Measurements from ENCODE around the gene TMEM72. TPM values are rescaled to one million over a fixed set of nuclear protein-coding genes. Genes with fewer than 3 reads are reported as not detected.

TMEM72 gene
- total and polyA plus RNA-seq, 2 experiments from 2014 or later, result not detected

DNA sequence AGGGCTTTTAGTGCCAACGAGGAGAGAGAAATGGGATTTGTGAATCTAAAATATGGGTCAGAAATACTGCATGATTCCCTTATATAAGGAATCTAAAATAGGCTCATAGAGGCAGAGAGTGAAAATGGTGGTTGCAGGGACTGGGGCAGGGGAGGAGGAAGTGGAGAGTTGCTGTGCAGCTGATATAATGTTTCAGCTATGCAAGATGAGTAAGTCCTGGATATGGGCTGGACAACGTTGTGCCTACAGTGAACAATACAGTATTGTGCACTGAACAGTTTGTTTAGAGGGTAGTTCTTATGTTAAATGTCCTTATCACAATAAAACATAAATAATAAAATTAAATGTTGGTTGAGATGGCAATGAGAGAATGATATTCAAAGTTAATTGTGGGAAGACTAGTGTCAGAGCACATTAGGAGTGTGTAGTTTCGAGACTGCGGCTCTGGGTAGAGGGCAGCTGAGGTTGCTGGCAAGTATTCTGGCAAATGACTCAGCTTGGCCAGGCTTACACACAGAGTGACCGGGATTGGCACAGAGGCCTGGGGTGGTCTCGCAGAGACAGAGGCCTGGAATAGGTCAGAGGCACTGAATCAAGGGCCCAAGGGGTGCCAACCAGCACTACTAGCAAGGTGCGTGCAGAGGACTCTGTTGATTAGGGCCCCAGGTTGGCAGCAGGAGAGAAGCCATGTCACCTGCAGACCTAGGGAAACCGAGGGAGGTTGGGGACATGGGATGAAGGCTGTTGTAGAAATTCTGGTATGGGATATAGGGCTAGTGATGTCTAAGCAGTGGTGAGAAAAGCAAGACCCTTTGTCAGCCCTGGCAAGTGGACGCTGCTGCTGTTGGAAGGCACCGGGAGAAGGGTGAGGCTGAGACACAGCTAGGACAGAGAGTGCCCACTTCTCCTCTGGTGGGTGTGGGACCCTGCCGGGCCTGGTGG is 70.3 kb downstream of the TMEM72 start (continued):
- TF ChIP-seq, protein P1, sequence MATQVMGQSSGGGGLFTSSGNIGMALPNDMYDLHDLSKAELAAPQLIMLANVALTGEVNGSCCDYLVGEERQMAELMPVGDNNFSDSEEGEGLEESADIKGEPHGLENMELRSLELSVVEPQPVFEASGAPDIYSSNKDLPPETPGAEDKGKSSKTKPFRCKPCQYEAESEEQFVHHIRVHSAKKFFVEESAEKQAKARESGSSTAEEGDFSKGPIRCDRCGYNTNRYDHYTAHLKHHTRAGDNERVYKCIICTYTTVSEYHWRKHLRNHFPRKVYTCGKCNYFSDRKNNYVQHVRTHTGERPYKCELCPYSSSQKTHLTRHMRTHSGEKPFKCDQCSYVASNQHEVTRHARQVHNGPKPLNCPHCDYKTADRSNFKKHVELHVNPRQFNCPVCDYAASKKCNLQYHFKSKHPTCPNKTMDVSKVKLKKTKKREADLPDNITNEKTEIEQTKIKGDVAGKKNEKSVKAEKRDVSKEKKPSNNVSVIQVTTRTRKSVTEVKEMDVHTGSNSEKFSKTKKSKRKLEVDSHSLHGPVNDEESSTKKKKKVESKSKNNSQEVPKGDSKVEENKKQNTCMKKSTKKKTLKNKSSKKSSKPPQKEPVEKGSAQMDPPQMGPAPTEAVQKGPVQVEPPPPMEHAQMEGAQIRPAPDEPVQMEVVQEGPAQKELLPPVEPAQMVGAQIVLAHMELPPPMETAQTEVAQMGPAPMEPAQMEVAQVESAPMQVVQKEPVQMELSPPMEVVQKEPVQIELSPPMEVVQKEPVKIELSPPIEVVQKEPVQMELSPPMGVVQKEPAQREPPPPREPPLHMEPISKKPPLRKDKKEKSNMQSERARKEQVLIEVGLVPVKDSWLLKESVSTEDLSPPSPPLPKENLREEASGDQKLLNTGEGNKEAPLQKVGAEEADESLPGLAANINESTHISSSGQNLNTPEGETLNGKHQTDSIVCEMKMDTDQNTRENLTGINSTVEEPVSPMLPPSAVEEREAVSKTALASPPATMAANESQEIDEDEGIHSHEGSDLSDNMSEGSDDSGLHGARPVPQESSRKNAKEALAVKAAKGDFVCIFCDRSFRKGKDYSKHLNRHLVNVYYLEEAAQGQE (IDR thresholded peaks at IDR 0.05; ENCODE audit: unreplicated experiment), result no peak
- TF ChIP-seq CREB1 (CRISPR knock-in tag; IDR thresholded peaks at IDR 0.05; ENCODE audit: low read depth) (no peak), EZH2 (IDR thresholded peaks at IDR 0.05; ENCODE audit: low read depth, unreplicated experiment) (no peak), ZNF114 (CRISPR knock-in tag; IDR thresholded peaks at IDR 0.05) (no peak), STAT1 (IDR thresholded peaks at IDR 0.05; ENCODE audit: unreplicated experiment) (no peak), ZNF331 (CRISPR knock-in tag; IDR thresholded peaks at IDR 0.05; ENCODE audit: low read depth) (no peak)
- TF ChIP-seq, protein P2, sequence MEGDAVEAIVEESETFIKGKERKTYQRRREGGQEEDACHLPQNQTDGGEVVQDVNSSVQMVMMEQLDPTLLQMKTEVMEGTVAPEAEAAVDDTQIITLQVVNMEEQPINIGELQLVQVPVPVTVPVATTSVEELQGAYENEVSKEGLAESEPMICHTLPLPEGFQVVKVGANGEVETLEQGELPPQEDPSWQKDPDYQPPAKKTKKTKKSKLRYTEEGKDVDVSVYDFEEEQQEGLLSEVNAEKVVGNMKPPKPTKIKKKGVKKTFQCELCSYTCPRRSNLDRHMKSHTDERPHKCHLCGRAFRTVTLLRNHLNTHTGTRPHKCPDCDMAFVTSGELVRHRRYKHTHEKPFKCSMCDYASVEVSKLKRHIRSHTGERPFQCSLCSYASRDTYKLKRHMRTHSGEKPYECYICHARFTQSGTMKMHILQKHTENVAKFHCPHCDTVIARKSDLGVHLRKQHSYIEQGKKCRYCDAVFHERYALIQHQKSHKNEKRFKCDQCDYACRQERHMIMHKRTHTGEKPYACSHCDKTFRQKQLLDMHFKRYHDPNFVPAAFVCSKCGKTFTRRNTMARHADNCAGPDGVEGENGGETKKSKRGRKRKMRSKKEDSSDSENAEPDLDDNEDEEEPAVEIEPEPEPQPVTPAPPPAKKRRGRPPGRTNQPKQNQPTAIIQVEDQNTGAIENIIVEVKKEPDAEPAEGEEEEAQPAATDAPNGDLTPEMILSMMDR (conservative IDR thresholded peaks at IDR 0.05; ENCODE audit: low read depth in 2 of 2), result no peak

DNA sequence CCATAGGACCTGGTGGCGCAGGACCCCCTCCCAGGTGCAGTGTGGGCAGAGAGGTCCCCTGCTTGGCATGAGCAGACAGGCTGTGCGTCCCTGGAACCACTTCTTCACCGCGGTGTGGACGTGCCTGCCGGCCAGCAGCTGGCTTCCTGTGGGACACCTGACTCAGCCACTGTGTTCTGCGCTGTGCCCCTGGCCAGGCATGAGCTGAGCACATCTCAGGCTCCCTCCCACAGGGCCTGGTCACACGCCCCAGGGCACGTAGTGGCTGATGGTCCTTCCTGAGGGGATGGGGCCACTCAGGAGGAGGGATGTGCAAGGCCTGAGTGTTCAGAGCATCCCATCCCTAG is 71.0 kb downstream of the TMEM72 start:
- Mint-ChIP-seq H3K4me1 (peaks cover 55% of the 10 kb centered on the region), H3K27ac (no peak overlapping the region), H3K27me3 (ENCODE audit: insufficient read depth, low read depth, poor library complexity) (peaks cover 18% of the 10 kb centered on the region), H3K36me3 (ENCODE audit: low read depth) (no peaks in the 10 kb centered on the region; the same call in 2 of the 3 replicates), H3K9me3 (no peaks in the 10 kb centered on the region), H3K4me3 (no peak overlapping the region)
- no peak for ATAC-seq
- no peak for DNase-seq (ENCODE audit: low spot score)
- H3K4me2 ChIP-seq, result no peak overlapping the region
- peaks cover 37% of the 10 kb centered on the region for H3K4me1 ChIP-seq (ENCODE audit: insufficient read depth)
- no peaks in the 10 kb centered on the region for H4K20me1 ChIP-seq (replicated peaks; ENCODE audit: insufficient read depth)
- no peak overlapping the region for H2AFZ ChIP-seq
- H3K4me3 ChIP-seq, result no peak overlapping the region
- no peaks in the 10 kb centered on the region for H3K9me2 ChIP-seq (ENCODE audit: insufficient read depth)
- no peaks in the 10 kb centered on the region for H3K79me2 ChIP-seq (replicated peaks; ENCODE audit: insufficient read depth)
- TF ChIP-seq, protein P2 (conservative IDR thresholded peaks at IDR 0.05; ENCODE audit: low read depth in 2 of 2), result no peak
- TF ChIP-seq, protein P3, sequence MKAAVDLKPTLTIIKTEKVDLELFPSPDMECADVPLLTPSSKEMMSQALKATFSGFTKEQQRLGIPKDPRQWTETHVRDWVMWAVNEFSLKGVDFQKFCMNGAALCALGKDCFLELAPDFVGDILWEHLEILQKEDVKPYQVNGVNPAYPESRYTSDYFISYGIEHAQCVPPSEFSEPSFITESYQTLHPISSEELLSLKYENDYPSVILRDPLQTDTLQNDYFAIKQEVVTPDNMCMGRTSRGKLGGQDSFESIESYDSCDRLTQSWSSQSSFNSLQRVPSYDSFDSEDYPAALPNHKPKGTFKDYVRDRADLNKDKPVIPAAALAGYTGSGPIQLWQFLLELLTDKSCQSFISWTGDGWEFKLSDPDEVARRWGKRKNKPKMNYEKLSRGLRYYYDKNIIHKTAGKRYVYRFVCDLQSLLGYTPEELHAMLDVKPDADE (IDR thresholded peaks at IDR 0.05), result no peak
- no peaks in the 10 kb centered on the region for H3K36me3 ChIP-seq (ENCODE audit: insufficient read depth)
- H3K27me3 ChIP-seq (ENCODE audit: insufficient read depth), result no peaks in the 10 kb centered on the region
- no peaks in the 10 kb centered on the region for H3F3A ChIP-seq (replicated peaks; ENCODE audit: low read depth)
- no peak overlapping the region for H3K27ac ChIP-seq (ENCODE audit: low read depth)

Measured in GM23338 (cell line).